ENCODE data around the gene ICE2.

DNA sequence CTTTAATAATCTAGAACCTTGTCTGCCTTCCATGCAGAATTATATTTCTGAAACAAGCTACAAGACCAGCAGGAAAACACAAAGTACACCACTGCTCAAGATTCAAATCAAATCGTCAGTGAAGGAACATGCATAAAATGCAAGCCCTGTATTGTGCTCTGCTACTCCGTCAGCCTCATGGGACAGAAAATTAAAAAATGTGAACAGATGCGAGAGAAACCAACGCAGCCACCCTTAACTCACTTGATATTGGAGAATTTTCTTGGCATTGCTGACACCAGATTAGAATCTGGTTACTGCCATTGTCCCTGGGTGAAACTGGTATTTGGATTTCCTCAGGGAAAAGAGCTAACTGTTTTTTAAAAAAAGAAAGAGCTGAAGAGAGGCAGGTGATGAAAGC lies 104.7 kb downstream of the ICE2 start:
- TF ChIP-seq, protein P1, sequence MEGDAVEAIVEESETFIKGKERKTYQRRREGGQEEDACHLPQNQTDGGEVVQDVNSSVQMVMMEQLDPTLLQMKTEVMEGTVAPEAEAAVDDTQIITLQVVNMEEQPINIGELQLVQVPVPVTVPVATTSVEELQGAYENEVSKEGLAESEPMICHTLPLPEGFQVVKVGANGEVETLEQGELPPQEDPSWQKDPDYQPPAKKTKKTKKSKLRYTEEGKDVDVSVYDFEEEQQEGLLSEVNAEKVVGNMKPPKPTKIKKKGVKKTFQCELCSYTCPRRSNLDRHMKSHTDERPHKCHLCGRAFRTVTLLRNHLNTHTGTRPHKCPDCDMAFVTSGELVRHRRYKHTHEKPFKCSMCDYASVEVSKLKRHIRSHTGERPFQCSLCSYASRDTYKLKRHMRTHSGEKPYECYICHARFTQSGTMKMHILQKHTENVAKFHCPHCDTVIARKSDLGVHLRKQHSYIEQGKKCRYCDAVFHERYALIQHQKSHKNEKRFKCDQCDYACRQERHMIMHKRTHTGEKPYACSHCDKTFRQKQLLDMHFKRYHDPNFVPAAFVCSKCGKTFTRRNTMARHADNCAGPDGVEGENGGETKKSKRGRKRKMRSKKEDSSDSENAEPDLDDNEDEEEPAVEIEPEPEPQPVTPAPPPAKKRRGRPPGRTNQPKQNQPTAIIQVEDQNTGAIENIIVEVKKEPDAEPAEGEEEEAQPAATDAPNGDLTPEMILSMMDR (conservative IDR thresholded peaks at IDR 0.05; ENCODE audit: low read depth in 2 of 2): no peak
- TF ChIP-seq POLR2AphosphoS5 (IDR thresholded peaks at IDR 0.05; ENCODE audit: low read depth) (no peak), CREB1 (CRISPR knock-in tag; IDR thresholded peaks at IDR 0.05; ENCODE audit: low read depth) (no peak), JUNB (IDR thresholded peaks at IDR 0.05; ENCODE audit: unreplicated experiment) (no peak), EZH2 (IDR thresholded peaks at IDR 0.05; ENCODE audit: low read depth, unreplicated experiment) (no peak), EZH2phosphoT487 (IDR thresholded peaks at IDR 0.05; ENCODE audit: unreplicated experiment) (no peak)
- TF ChIP-seq, protein P2, sequence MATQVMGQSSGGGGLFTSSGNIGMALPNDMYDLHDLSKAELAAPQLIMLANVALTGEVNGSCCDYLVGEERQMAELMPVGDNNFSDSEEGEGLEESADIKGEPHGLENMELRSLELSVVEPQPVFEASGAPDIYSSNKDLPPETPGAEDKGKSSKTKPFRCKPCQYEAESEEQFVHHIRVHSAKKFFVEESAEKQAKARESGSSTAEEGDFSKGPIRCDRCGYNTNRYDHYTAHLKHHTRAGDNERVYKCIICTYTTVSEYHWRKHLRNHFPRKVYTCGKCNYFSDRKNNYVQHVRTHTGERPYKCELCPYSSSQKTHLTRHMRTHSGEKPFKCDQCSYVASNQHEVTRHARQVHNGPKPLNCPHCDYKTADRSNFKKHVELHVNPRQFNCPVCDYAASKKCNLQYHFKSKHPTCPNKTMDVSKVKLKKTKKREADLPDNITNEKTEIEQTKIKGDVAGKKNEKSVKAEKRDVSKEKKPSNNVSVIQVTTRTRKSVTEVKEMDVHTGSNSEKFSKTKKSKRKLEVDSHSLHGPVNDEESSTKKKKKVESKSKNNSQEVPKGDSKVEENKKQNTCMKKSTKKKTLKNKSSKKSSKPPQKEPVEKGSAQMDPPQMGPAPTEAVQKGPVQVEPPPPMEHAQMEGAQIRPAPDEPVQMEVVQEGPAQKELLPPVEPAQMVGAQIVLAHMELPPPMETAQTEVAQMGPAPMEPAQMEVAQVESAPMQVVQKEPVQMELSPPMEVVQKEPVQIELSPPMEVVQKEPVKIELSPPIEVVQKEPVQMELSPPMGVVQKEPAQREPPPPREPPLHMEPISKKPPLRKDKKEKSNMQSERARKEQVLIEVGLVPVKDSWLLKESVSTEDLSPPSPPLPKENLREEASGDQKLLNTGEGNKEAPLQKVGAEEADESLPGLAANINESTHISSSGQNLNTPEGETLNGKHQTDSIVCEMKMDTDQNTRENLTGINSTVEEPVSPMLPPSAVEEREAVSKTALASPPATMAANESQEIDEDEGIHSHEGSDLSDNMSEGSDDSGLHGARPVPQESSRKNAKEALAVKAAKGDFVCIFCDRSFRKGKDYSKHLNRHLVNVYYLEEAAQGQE (IDR thresholded peaks at IDR 0.05; ENCODE audit: unreplicated experiment): no peak
- TF ChIP-seq, protein P3, sequence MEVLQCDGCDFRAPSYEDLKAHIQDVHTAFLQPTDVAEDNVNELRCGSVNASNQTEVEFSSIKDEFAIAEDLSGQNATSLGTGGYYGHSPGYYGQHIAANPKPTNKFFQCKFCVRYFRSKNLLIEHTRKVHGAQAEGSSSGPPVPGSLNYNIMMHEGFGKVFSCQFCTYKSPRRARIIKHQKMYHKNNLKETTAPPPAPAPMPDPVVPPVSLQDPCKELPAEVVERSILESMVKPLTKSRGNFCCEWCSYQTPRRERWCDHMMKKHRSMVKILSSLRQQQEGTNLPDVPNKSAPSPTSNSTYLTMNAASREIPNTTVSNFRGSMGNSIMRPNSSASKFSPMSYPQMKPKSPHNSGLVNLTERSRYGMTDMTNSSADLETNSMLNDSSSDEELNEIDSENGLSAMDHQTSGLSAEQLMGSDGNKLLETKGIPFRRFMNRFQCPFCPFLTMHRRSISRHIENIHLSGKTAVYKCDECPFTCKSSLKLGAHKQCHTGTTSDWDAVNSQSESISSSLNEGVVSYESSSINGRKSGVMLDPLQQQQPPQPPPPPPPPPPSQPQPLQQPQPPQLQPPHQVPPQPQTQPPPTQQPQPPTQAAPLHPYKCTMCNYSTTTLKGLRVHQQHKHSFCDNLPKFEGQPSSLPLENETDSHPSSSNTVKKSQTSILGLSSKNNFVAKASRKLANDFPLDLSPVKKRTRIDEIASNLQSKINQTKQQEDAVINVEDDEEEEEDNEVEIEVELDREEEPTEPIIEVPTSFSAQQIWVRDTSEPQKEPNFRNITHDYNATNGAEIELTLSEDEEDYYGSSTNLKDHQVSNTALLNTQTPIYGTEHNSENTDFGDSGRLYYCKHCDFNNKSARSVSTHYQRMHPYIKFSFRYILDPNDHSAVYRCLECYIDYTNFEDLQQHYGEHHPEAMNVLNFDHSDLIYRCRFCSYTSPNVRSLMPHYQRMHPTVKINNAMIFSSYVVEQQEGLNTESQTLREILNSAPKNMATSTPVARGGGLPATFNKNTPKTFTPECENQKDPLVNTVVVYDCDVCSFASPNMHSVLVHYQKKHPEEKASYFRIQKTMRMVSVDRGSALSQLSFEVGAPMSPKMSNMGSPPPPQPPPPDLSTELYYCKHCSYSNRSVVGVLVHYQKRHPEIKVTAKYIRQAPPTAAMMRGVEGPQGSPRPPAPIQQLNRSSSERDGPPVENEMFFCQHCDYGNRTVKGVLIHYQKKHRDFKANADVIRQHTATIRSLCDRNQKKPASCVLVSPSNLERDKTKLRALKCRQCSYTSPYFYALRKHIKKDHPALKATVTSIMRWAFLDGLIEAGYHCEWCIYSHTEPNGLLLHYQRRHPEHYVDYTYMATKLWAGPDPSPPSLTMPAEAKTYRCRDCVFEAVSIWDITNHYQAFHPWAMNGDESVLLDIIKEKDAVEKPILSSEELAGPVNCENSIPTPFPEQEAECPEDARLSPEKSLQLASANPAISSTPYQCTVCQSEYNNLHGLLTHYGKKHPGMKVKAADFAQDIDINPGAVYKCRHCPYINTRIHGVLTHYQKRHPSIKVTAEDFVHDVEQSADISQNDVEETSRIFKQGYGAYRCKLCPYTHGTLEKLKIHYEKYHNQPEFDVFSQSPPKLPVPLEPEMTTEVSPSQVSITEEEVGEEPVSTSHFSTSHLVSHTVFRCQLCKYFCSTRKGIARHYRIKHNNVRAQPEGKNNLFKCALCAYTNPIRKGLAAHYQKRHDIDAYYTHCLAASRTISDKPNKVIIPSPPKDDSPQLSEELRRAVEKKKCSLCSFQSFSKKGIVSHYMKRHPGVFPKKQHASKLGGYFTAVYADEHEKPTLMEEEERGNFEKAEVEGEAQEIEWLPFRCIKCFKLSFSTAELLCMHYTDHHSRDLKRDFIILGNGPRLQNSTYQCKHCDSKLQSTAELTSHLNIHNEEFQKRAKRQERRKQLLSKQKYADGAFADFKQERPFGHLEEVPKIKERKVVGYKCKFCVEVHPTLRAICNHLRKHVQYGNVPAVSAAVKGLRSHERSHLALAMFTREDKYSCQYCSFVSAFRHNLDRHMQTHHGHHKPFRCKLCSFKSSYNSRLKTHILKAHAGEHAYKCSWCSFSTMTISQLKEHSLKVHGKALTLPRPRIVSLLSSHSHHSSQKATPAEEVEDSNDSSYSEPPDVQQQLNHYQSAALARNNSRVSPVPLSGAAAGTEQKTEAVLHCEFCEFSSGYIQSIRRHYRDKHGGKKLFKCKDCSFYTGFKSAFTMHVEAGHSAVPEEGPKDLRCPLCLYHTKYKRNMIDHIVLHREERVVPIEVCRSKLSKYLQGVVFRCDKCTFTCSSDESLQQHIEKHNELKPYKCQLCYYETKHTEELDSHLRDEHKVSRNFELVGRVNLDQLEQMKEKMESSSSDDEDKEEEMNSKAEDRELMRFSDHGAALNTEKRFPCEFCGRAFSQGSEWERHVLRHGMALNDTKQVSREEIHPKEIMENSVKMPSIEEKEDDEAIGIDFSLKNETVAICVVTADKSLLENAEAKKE (CRISPR knock-in tag; IDR thresholded peaks at IDR 0.05): no peak

Data from GM23338 (cell line).